DMS 273 (cell line): Measurements from ENCODE around the gene TESPA1.
"Not testable (repeated sequence)": the region's sequence is repeated elsewhere in the genome, so short reads cannot be mapped to it uniquely, and the experiment has no call there.

Experiments
- DNase-seq: peaks from one replicate; lab custom pipeline; 2025; ENCODE audit not compliant: unreplicated experiment; lab: John Stamatoyannopoulos, UW

Gene TESPA1

GRCh38 chr12:54984658-54985376 is at the start of gene TESPA1:
TSS of gene TESPA1 (minus strand) at chr12:54984762. CDS start at chr12:54974562, 10,200 bp downstream.
- no peak for DNase-seq

- DNase-seq: peak; percentile 63
These were observed 49.7 kb upstream of the TESPA1 start for GRCh38 chr12:55034218-55034617.

GRCh38 chr12:55025508-55025907 is 40.9 kb upstream of the TESPA1 start:
- DNase-seq: no peak

- peak; percentile 49 for DNase-seq
These were observed 40.0 kb upstream of the TESPA1 start for GRCh38 chr12:55024575-55024974.

GRCh38 chr12:55019784-55020183 is 35.2 kb upstream of the TESPA1 start, which contains the start of gene NEUROD4:
TSS of gene NEUROD4 (plus strand) at chr12:55019974. CDS start at chr12:55026440, 6,466 bp downstream.
- DNase-seq: peak; percentile 75

GRCh38 chr12:55017416-55017925 is 32.9 kb upstream of the TESPA1 start:
- peak; percentile 91 for DNase-seq

- peak; percentile 94 for DNase-seq
These were observed 24.5 kb upstream of the TESPA1 start for GRCh38 chr12:55008944-55009585.

GRCh38 chr12:55002355-55002754 is 17.8 kb upstream of the TESPA1 start:
- DNase-seq: no peak

GRCh38 chr12:55001198-55001868 is 16.8 kb upstream of the TESPA1 start:
- no peak for DNase-seq

- DNase-seq: peak; percentile 33
These were observed 14.5 kb upstream of the TESPA1 start for GRCh38 chr12:54998958-54999510.

- DNase-seq: no peak
These were observed 13.5 kb upstream of the TESPA1 start for GRCh38 chr12:54997929-54998522.

- no peak for DNase-seq
These were observed 11.6 kb upstream of the TESPA1 start for GRCh38 chr12:54996205-54996604.

GRCh38 chr12:54993181-54993835 is 8.7 kb upstream of the TESPA1 start:
- peak; percentile 80 for DNase-seq

- DNase-seq: no peak
These were observed 7.4 kb upstream of the TESPA1 start for GRCh38 chr12:54991991-54992375.

- no peak for DNase-seq
These were observed 6.8 kb upstream of the TESPA1 start for GRCh38 chr12:54991161-54991990.

- no peak for DNase-seq
These were observed 5.3 kb upstream of the TESPA1 start for GRCh38 chr12:54989829-54990228.

GRCh38 chr12:54988402-54989054 is 4.0 kb upstream of the TESPA1 start:
- DNase-seq: peak; percentile 95

- DNase-seq: peak; percentile 4
These were observed 3.2 kb upstream of the TESPA1 start for GRCh38 chr12:54987611-54988231.

- not testable (repeated sequence) for DNase-seq
These were observed 2.2 kb upstream of the TESPA1 start for GRCh38 chr12:54986773-54987172.
